Testis (tissue), 2 donors: ENCODE measurements around the gene SIGLEC15.

ENCODE experiments used
- POLR2A ChIP-seq: fragments of 450-650 bp; IDR thresholded peaks from one replicate; pipeline ENCODE4 v1.6.1; 2017; ENCODE audit warnings: antibody characterized with exemption, mild to moderate bottlenecking, moderate library complexity
- TF ChIP-seq, protein P1 (sequence below), 3 experiments: fragments of 450-650 bp in 2 of 3; fragments of 200-600 bp in 1 of 3; sonication (generic) in 1 of 3; IDR thresholded peaks; one replicate each; pipeline ENCODE4 v1.5.1; 2016 to 2019; ENCODE audit warnings: antibody characterized with exemption in 3 of 3, mild to moderate bottlenecking in 2 of 3, moderate library complexity in 1 of 3

DNA sequence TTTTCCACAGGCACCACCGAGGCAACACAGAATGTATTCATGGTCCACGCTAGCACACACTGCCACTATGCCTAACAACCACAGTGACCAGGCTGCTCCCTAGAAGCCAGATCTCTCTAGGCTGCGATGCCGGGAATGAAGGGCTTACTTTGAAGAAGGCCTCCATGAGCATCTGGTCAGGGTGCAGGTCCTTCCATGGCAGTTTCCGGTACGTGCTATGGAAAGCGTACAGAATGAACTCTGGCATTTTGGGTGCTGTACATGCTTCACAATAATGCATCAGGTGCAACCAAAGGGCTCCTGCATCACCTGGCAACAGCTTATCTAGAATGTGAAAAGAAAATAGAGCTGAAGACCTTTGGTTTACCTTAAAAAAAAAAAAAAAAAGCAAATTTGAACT is 44.9 kb downstream of the SIGLEC15 start:
- TF ChIP-seq POLR2A: no peak
- TF ChIP-seq, protein P1, sequence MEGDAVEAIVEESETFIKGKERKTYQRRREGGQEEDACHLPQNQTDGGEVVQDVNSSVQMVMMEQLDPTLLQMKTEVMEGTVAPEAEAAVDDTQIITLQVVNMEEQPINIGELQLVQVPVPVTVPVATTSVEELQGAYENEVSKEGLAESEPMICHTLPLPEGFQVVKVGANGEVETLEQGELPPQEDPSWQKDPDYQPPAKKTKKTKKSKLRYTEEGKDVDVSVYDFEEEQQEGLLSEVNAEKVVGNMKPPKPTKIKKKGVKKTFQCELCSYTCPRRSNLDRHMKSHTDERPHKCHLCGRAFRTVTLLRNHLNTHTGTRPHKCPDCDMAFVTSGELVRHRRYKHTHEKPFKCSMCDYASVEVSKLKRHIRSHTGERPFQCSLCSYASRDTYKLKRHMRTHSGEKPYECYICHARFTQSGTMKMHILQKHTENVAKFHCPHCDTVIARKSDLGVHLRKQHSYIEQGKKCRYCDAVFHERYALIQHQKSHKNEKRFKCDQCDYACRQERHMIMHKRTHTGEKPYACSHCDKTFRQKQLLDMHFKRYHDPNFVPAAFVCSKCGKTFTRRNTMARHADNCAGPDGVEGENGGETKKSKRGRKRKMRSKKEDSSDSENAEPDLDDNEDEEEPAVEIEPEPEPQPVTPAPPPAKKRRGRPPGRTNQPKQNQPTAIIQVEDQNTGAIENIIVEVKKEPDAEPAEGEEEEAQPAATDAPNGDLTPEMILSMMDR (IDR thresholded peaks at IDR 0.05): no peak
